B cell (primary cell): ENCODE results near the gene CWF19L1. TPM values are rescaled to one million over a fixed set of nuclear protein-coding genes. Genes with fewer than 3 reads are reported as not detected.
A peak's percentile ranks its signal among the peaks of the same experiment; 100 is the strongest.

Experiments
- ATAC-seq: fragments of 200-7000 bp; cut with Tn5 transposase; one replicate; pipeline ENCODE4 v1.10.0; 2021; ENCODE audit warnings: low read depth, mild to moderate bottlenecking, moderate number of reproducible peaks, moderate library complexity
- CTCF ChIA-PET: fragments of 350-600 bp; sonication (Branson Sonifier 250); formaldehyde crosslinking; loops from one replicate; lab custom pipeline; 2021; ENCODE audit warnings: antibody characterized with exemption, inconsistent platforms; lab: Charles Lee
- POLR2A ChIA-PET: fragments of 350-600 bp; sonication (Branson Sonifier 250); formaldehyde crosslinking; loops from one replicate; lab custom pipeline; 2021; ENCODE audit warnings: antibody characterized with exemption; lab: Charles Lee
- DNase-seq: peaks from one replicate; pipeline ENCODE4 v3.0.0; 2013
- H2AFZ ChIP-seq: 2 replicates; pipeline ENCODE4 v1.6.1; 2012; ENCODE audit warnings: mild to moderate bottlenecking, low read depth, low read length; ENCODE audit not compliant: insufficient read depth, poor library complexity, severe bottlenecking
- H3K27ac ChIP-seq, 2 donors: 1 replicate in 1 of 2; 2 replicates in 1 of 2; pipeline ENCODE4 v1.5.1; 2012 to 2013; ENCODE audit warnings: low read length in 2 of 2, mild to moderate bottlenecking in 2 of 2, moderate library complexity in 1 of 2
- H3K27me3 ChIP-seq, 4 experiments: fragments of 200-600 bp in 1 of 4; sonication (generic) in 1 of 4; replicated peaks in 1 of 4; 1 replicate in 2 of 4; 2 replicates in 2 of 4; pipeline versions ENCODE4 v1.6.1 to v1.7.0; 2013 to 2016; ENCODE audit warnings: low read length in 3 of 4, mild to moderate bottlenecking in 2 of 4, mixed read lengths in 1 of 4, moderate library complexity in 1 of 4; ENCODE audit not compliant: insufficient read depth in 4 of 4, control insufficient read depth in 3 of 4; ENCODE audit errors: control extremely low read depth in 1 of 4
- H3K36me3 ChIP-seq, 2 experiments: replicated peaks in 1 of 2; 1 replicate in 1 of 2; 2 replicates in 1 of 2; pipeline versions ENCODE4 v1.6.1 to v1.7.1; 2013; ENCODE audit warnings: low read length in 1 of 2; ENCODE audit not compliant: insufficient read depth in 2 of 2, control insufficient read depth in 1 of 2; ENCODE audit errors: control extremely low read depth in 1 of 2, extremely low read depth in 1 of 2
- H3K4me1 ChIP-seq, 2 donors: fragments of 200-600 bp in 1 of 2; sonication (generic) in 1 of 2; 1 replicate in 1 of 2; 2 replicates in 1 of 2; pipeline versions ENCODE4 v1.5.1 to v1.6.1; 2013 to 2017; ENCODE audit warnings: low read length in 2 of 2; ENCODE audit not compliant: control insufficient read depth in 2 of 2, insufficient read depth in 2 of 2
- H3K4me2 ChIP-seq: replicated peaks from 2 replicates; pipeline ENCODE3; 2012; ENCODE audit warnings: mild to moderate bottlenecking, low read depth, low read length; ENCODE audit not compliant: poor library complexity, severe bottlenecking
- H3K4me3 ChIP-seq, 5 experiments: fragments of 200-600 bp in 1 of 5; sonication (generic) in 1 of 5; 1 replicate in 3 of 5; 2 replicates in 2 of 5; pipeline versions ENCODE4 v1.5.1 to v1.7.0; 2011 to 2016; ENCODE audit warnings: low read length in 4 of 5, mild to moderate bottlenecking in 4 of 5, low read depth in 2 of 5, control low read depth in 1 of 5, moderate library complexity in 1 of 5; ENCODE audit not compliant: insufficient read depth in 1 of 5; ENCODE audit errors: control extremely low read depth in 1 of 5, extremely low read depth in 1 of 5
- H3K79me2 ChIP-seq: fragments of 200-600 bp; sonication (generic); one replicate; pipeline ENCODE4 v1.6.0; 2016; ENCODE audit warnings: low read length; ENCODE audit not compliant: control insufficient read depth, insufficient read depth
- H3K9ac ChIP-seq: fragments of 200-600 bp; sonication (generic); 2 replicates; pipeline ENCODE4 v1.6.1; 2017; ENCODE audit warnings: mild to moderate bottlenecking, low read length, moderate library complexity
- H3K9me3 ChIP-seq, 3 donors: one replicate each; pipeline versions ENCODE4 v1.6.1 to v1.7.1; 2013; ENCODE audit warnings: low read length in 2 of 3; ENCODE audit not compliant: control insufficient read depth in 2 of 3, insufficient read depth in 1 of 3; ENCODE audit errors: control extremely low read depth in 1 of 3
- H4K20me1 ChIP-seq: 2 replicates; pipeline ENCODE4 v1.6.0; 2012; ENCODE audit warnings: mild to moderate bottlenecking, low read length; ENCODE audit not compliant: insufficient read depth, control insufficient read depth, poor library complexity, severe bottlenecking
- H3K27ac Mint-ChIP-seq: one replicate; pipeline ENCODE4 v1.8.0; 2021; ENCODE audit warnings: mixed read lengths
- H3K27me3 Mint-ChIP-seq: one replicate; pipeline ENCODE4 v1.8.0; 2021; ENCODE audit warnings: mixed read lengths
- H3K4me1 Mint-ChIP-seq: one replicate; pipeline ENCODE4 v1.8.0; 2021; ENCODE audit warnings: mixed read lengths
- H3K4me3 Mint-ChIP-seq: one replicate; pipeline ENCODE4 v1.8.0; 2021; ENCODE audit warnings: mixed read lengths
- H3K9me3 Mint-ChIP-seq: one replicate; pipeline ENCODE4 v1.8.0; 2022; ENCODE audit warnings: mixed read lengths; ENCODE audit not compliant: insufficient read depth
- CTCF ChIP-seq: fragments of 200-600 bp; IDR thresholded peaks from one replicate; pipeline ENCODE4 v1.8.0; 2022; ENCODE audit warnings: antibody characterized with exemption, mild to moderate bottlenecking
- EZH2 ChIP-seq: IDR thresholded peaks from 2 replicates; pipeline ENCODE4 v1.6.1; 2012; ENCODE audit warnings: borderline replicate concordance, low read depth, mild to moderate bottlenecking, moderate library complexity, low read length; ENCODE audit not compliant: insufficient read depth, poor library complexity, severe bottlenecking
- WGBS: methylation state at CpG from one replicate; pipeline ENCODE4 v1.1.5; 2013; ENCODE audit warnings: missing lambda C conversion rate; ENCODE audit not compliant: insufficient coverage; 5-methylcytosine and 5-hydroxymethylcytosine counted together
- intact Hi-C: fragments of 100-400 bp; cut with micrococcal nuclease; formaldehyde crosslinking; loops from one replicate; pipeline ENCODE4 v1.10.0; 2022
- polyA plus RNA-seq: library from polyadenylated mRNA; depleted of rRNA; stranded (reverse); fragments of >200 nt; gene quantifications from 2 replicates; pipeline ENCODE4 v1.2.3, GENCODE V29; 2012
- total RNA-seq, 2 donors: library from RNA; stranded (reverse); fragments of 120-200 nt in 1 of 2; gene quantifications; 1 replicate in 1 of 2; 2 replicates in 1 of 2; pipeline versions ENCODE4 v1.2.3 to v1.2.4, GENCODE V29; 2013 to 2022

The CWF19L1 gene
- total and polyA plus RNA-seq, 2 donors (not counting 1 experiment from before 2014, with no cell fraction given) = 24.1 to 48.3 TPM

- intact Hi-C loops = no loop called here
- H3K36me3 ChIP-seq = peaks cover 3 to 18% of the 10 kb centered on the region in 2 experiments
- H3K4me3 Mint-ChIP-seq = peak overlapping the region; percentile 83
- H3K27ac ChIP-seq = peak overlapping the region in 1 of 2 donors; percentile 4
- no peak overlapping the region for H2AFZ ChIP-seq
- no peak for TF ChIP-seq CTCF
- no peak for TF ChIP-seq EZH2
- H3K79me2 ChIP-seq = peaks cover 56% of the 10 kb centered on the region
- H3K9me3 ChIP-seq = no peaks in the 10 kb centered on the region
- H3K27me3 Mint-ChIP-seq = no peaks in the 10 kb centered on the region
- peak overlapping the region; percentile 88 for H3K9ac ChIP-seq
- H3K4me3 ChIP-seq = peak overlapping the region in 3 of 5 experiments; percentile 15 to 100 (median 100)
- no peak for ATAC-seq
- 94% methylated on average over 13 of the region's 15 CpGs for WGBS
- DNase-seq = no peak
- H4K20me1 ChIP-seq = peaks cover 31% of the 10 kb centered on the region
- ChIA-PET CTCF (no interaction called here), POLR2A (no interaction called here)
- H3K27me3 ChIP-seq = no peaks in the 10 kb centered on the region
- peak overlapping the region; percentile 77 for H3K27ac Mint-ChIP-seq
- H3K4me1 ChIP-seq = peaks cover 23 to 25% of the 10 kb centered on the region in 2 donors
- peaks cover 36% of the 10 kb centered on the region for H3K4me1 Mint-ChIP-seq
- no peaks in the 10 kb centered on the region for H3K9me3 Mint-ChIP-seq
- peak overlapping the region; percentile 85 for H3K4me2 ChIP-seq
These were observed 1.5 kb downstream of the CWF19L1 start for GRCh38 chr10:100265821-100266485.

DNA sequence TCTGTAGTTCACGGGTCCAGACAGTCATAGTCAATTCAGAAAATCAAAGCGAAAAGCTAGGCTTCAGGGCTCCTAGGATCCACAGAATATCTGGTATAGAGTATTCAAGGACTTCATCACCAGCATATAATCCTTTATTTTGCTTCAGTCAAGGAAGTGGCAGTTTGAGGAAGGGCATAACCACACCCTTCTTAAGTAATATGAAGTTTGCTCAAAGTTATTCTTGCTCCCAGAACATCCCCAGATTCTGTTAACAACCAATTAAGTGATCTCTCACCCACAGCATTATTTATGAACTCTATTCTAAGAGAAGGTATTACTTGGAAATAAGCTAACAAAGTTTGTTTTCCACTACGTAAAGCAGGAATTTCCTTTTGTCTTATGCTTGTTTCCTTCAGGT, 13.2 kb downstream of the CWF19L1 start:
- H3K4me1 ChIP-seq = no peaks in the 10 kb centered on the region
- no peaks in the 10 kb centered on the region for H3K4me1 Mint-ChIP-seq
- no peaks in the 10 kb centered on the region for H3K9me3 ChIP-seq
- no peak overlapping the region for H3K27ac Mint-ChIP-seq
- intact Hi-C loops = no loop called here
- no peak overlapping the region for H3K27ac ChIP-seq
- H3K4me2 ChIP-seq = no peak overlapping the region
- peaks cover 12% of the 10 kb centered on the region for H4K20me1 ChIP-seq
- H3K27me3 ChIP-seq = no peaks in the 10 kb centered on the region
- ChIA-PET CTCF (interaction anchor here (1.1 kb wide), 1 partner anchor 16 kb away, joined by 3 read pairs; no protein-coding TSS in a partner anchor), POLR2A (no interaction called here)
- no CpG with 5 or more reads among the region's 3 CpGs for WGBS
- H3K36me3 ChIP-seq = peaks cover 8 to 73% of the 10 kb centered on the region in 2 experiments
- no peaks in the 10 kb centered on the region for H3K27me3 Mint-ChIP-seq
- H3K9me3 Mint-ChIP-seq = no peaks in the 10 kb centered on the region
- TF ChIP-seq CTCF (no peak), EZH2 (no peak)
- DNase-seq = no peak
- H3K79me2 ChIP-seq = peaks cover 21% of the 10 kb centered on the region
- H2AFZ ChIP-seq = no peak overlapping the region
- no peak overlapping the region for H3K4me3 ChIP-seq
- ATAC-seq = no peak
- no peak overlapping the region for H3K4me3 Mint-ChIP-seq
- no peak overlapping the region for H3K9ac ChIP-seq
